Measurements from ENCODE around the gene FXYD2.

DNA sequence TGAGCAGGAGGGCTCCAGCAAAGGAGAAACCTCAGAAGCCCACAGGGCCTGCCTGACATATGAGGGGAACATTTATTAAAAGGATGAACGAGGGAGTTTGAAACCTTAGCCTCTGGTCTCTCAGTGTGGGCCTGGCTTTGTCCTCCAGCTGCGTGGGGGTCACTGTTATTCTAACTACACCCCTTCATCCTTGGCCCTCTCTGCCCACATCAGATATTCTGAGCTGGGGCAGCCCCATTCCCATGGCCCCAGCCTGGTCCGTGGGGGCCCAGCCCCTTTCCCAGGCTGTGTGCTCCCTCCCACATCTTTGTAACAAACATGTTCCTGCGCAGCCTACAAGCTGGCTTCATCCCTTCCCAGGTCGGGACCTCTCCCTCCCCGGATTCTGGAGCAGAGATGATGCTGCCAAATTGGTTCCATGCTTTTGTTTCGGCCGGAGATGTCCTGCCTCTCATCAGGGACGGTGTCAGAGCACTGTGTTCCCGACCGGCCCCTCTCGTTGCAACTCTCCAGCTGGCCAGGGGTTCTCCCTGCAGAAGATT, 47.9 kb upstream of the FXYD2 start:
- TF ChIP-seq, protein P1, sequence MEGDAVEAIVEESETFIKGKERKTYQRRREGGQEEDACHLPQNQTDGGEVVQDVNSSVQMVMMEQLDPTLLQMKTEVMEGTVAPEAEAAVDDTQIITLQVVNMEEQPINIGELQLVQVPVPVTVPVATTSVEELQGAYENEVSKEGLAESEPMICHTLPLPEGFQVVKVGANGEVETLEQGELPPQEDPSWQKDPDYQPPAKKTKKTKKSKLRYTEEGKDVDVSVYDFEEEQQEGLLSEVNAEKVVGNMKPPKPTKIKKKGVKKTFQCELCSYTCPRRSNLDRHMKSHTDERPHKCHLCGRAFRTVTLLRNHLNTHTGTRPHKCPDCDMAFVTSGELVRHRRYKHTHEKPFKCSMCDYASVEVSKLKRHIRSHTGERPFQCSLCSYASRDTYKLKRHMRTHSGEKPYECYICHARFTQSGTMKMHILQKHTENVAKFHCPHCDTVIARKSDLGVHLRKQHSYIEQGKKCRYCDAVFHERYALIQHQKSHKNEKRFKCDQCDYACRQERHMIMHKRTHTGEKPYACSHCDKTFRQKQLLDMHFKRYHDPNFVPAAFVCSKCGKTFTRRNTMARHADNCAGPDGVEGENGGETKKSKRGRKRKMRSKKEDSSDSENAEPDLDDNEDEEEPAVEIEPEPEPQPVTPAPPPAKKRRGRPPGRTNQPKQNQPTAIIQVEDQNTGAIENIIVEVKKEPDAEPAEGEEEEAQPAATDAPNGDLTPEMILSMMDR (conservative IDR thresholded peaks at IDR 0.05; ENCODE audit: low read depth, low read length) = no peak
- no peak for TF ChIP-seq EZH2 (IDR thresholded peaks at IDR 0.05; ENCODE audit: low read length, unreplicated experiment)
